GM23248 (cell line): ENCODE results near the gene DGKH. TPM values are rescaled to one million over a fixed set of nuclear protein-coding genes. Genes with fewer than 3 reads are reported as not detected.

Experiments
- DNase-seq: peaks from one replicate; pipeline ENCODE4 v3.0.0-alpha.2; 2015
- H2AFZ ChIP-seq: fragments of 200-600 bp; sonication (generic); 2 replicates; pipeline ENCODE4 v1.6.1; 2016; ENCODE audit warnings: antibody characterized with exemption
- H3F3A ChIP-seq: fragments of 200-600 bp; sonication (generic); 2 replicates; pipeline ENCODE4 v1.6.1; 2016; ENCODE audit warnings: mild to moderate bottlenecking, antibody characterized with exemption, mixed run types; ENCODE audit not compliant: insufficient read depth
- H3K27ac ChIP-seq: fragments of 200-600 bp; sonication (generic); 2 replicates; pipeline ENCODE4 v1.5.1; 2016; ENCODE audit warnings: mild to moderate bottlenecking
- H3K27me3 ChIP-seq: fragments of 200-600 bp; sonication (generic); replicated peaks from 2 replicates; pipeline ENCODE4 v1.6.1; 2016; ENCODE audit warnings: mild to moderate bottlenecking; ENCODE audit not compliant: insufficient read depth
- H3K36me3 ChIP-seq: fragments of 200-600 bp; sonication (generic); 2 replicates; pipeline ENCODE4 v1.6.1; 2016; ENCODE audit warnings: low read depth, mild to moderate bottlenecking
- H3K4me1 ChIP-seq: fragments of 200-600 bp; sonication (generic); 2 replicates; pipeline ENCODE4 v1.6.1; 2016; ENCODE audit warnings: mild to moderate bottlenecking; ENCODE audit not compliant: insufficient read depth
- H3K4me2 ChIP-seq: fragments of 200-600 bp; sonication (generic); one replicate; pipeline ENCODE4 v1.6.1; 2016; ENCODE audit warnings: mild to moderate bottlenecking; ENCODE audit not compliant: unreplicated experiment
- H3K4me3 ChIP-seq: fragments of 200-600 bp; sonication (generic); 2 replicates; pipeline ENCODE4 v1.5.1; 2016; ENCODE audit warnings: mild to moderate bottlenecking
- H3K79me2 ChIP-seq: fragments of 200-600 bp; sonication (generic); 2 replicates; pipeline ENCODE4 v1.6.1; 2016; ENCODE audit warnings: mild to moderate bottlenecking; ENCODE audit not compliant: insufficient read depth
- H3K9ac ChIP-seq: fragments of 200-600 bp; sonication (generic); 2 replicates; pipeline ENCODE4 v1.6.1; 2016; ENCODE audit warnings: mild to moderate bottlenecking
- H3K9me2 ChIP-seq: fragments of 200-600 bp; sonication (generic); 2 replicates; pipeline ENCODE4 v1.6.1; 2016; ENCODE audit warnings: mixed run types, mild to moderate bottlenecking, moderate library complexity; ENCODE audit not compliant: insufficient read depth
- H3K9me3 ChIP-seq: fragments of 200-600 bp; sonication (generic); one replicate; pipeline ENCODE4 v1.6.1; 2017; ENCODE audit warnings: low read depth
- H4K20me1 ChIP-seq: fragments of 200-600 bp; sonication (generic); 2 replicates; pipeline ENCODE4 v1.6.0; 2016; ENCODE audit not compliant: insufficient read depth
- EZH2 ChIP-seq: fragments of 200-600 bp; sonication (generic); IDR thresholded peaks from 2 replicates; pipeline ENCODE4 v1.6.1; 2018; ENCODE audit warnings: antibody characterized with exemption, mild to moderate bottlenecking; ENCODE audit not compliant: insufficient read depth, poor library complexity, severe bottlenecking
- EZH2phosphoT487 ChIP-seq: fragments of 200-600 bp; sonication (generic); IDR thresholded peaks from 2 replicates; pipeline ENCODE4 v1.6.1; 2018; ENCODE audit warnings: antibody characterized with exemption, moderate library complexity, mild to moderate bottlenecking, low read depth; ENCODE audit not compliant: insufficient read depth
- WGBS, 2 experiments: methylation state at CpG; one replicate each; pipeline ENCODE4 v1.1.6; 2015 to 2017; ENCODE audit warnings: low lambda C conversion rate in 2 of 2, low coverage in 1 of 2; ENCODE audit errors: missing lambda C conversion rate in 2 of 2; 5-methylcytosine and 5-hydroxymethylcytosine counted together
- in situ Hi-C: fragments of 300-500 bp; cut with MboI; formaldehyde crosslinking; loops from 2 replicates; pipeline ENCODE4 v1.15.0; 2020
- polyA plus RNA-seq: library from polyadenylated mRNA; unstranded; fragments of >200 nt; fragmentation: Nextera tagmentation; extraction: Ambion mirVana; gene quantifications from 2 replicates; pipeline ENCODE4 v1.2.1, GENCODE V29; 2016
- total RNA-seq: library from RNA; depleted of rRNA; stranded (reverse); fragments of >200 nt; shearing (Covaris generic); gene quantifications from 2 replicates; pipeline ENCODE4 v1.2.3, GENCODE V29; 2014

The DGKH gene
- total and polyA plus RNA-seq, 2 experiments from 2014 or later = 1.4 to 7.1 TPM

GRCh38 chr13:42056583-42056982 is 8.1 kb downstream of the DGKH start:
- in situ Hi-C loops = no loop called here
- H3K9ac ChIP-seq = no peak overlapping the region
- H3F3A ChIP-seq = no peaks in the 10 kb centered on the region
- no peak overlapping the region for H2AFZ ChIP-seq
- no peak overlapping the region for H3K4me2 ChIP-seq
- no peak overlapping the region for H3K4me3 ChIP-seq
- H3K9me2 ChIP-seq = no peaks in the 10 kb centered on the region
- no peaks in the 10 kb centered on the region for H4K20me1 ChIP-seq
- no peaks in the 10 kb centered on the region for H3K27me3 ChIP-seq
- peaks cover 88% of the 10 kb centered on the region for H3K79me2 ChIP-seq
- H3K27ac ChIP-seq = no peak overlapping the region
- no peaks in the 10 kb centered on the region for H3K36me3 ChIP-seq
- H3K9me3 ChIP-seq = no peaks in the 10 kb centered on the region
- WGBS, 2 experiments = 91% methylated on average over 6 of the region's 6 CpGs
- H3K4me1 ChIP-seq = no peaks in the 10 kb centered on the region
- no peak for TF ChIP-seq EZH2phosphoT487
- TF ChIP-seq EZH2 = no peak
- no peak for DNase-seq

DNA sequence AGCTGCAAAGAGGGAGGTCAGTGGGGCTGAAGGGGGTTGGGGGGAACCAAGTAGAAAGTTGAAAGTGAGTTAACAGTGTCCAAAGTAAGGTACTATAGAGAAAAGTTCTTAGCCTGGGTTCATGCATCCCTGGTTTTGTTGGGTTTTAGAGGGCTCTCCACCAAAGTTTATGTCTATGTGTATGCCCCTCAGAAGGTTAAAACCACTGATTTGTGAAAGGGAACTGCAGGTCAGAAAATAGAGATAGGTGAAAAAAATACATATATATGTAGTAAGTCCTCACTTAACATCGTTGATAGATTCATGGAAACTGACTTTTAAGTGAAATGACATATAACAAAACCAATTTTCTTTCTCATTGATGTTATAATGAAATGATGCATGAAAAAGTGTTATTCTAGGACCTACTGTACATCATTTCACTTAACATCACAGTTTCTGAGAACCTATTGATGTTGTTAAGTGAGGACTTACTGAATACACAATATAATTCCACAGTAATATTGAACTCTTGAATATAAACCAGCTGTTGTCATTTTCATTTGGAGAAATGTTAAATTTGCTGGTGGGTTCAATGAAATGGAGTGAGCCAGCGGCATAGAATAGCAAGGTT is 9.6 kb downstream of the DGKH start:
- TF ChIP-seq EZH2 = no peak
- no peak for TF ChIP-seq EZH2phosphoT487
- Histone ChIP-seq H3K36me3 (no peaks in the 10 kb centered on the region), H3K9me2 (no peaks in the 10 kb centered on the region), H3F3A (no peaks in the 10 kb centered on the region), H3K9ac (no peak overlapping the region), H3K27ac (no peak overlapping the region), H3K4me3 (no peak overlapping the region), H3K4me2 (no peak overlapping the region), H2AFZ (no peak overlapping the region), H4K20me1 (no peaks in the 10 kb centered on the region), H3K79me2 (peaks cover 88% of the 10 kb centered on the region), H3K9me3 (no peaks in the 10 kb centered on the region), H3K27me3 (no peaks in the 10 kb centered on the region), H3K4me1 (no peaks in the 10 kb centered on the region)
- no peak for DNase-seq
- WGBS, 2 experiments = 97 to 98% methylated on average over 2 of the region's 2 CpGs
- in situ Hi-C loops = no loop called here

- Histone ChIP-seq H3K9ac (no peak overlapping the region), H3K36me3 (no peaks in the 10 kb centered on the region), H3F3A (peaks cover 15% of the 10 kb centered on the region; the same call in 1 of the 2 replicates), H2AFZ (no peak overlapping the region), H3K79me2 (peaks cover 68% of the 10 kb centered on the region), H3K4me3 (no peak overlapping the region), H3K4me1 (peaks cover 26% of the 10 kb centered on the region), H4K20me1 (no peaks in the 10 kb centered on the region), H3K4me2 (no peak overlapping the region), H3K27me3 (no peaks in the 10 kb centered on the region), H3K9me2 (no peaks in the 10 kb centered on the region), H3K27ac (no peak overlapping the region), H3K9me3 (no peaks in the 10 kb centered on the region)
- in situ Hi-C loops = no loop called here
- no peak for DNase-seq
- TF ChIP-seq EZH2phosphoT487 (no peak), EZH2 (no peak)
Measured at GRCh38 chr13:42061943-42062342, 13.5 kb downstream of the DGKH start.

- WGBS, 2 experiments = 73 to 80% methylated on average over 2 of the region's 2 CpGs
- H3F3A ChIP-seq = peaks cover 15% of the 10 kb centered on the region; the same call in 1 of the 2 replicates
- no peak overlapping the region for H2AFZ ChIP-seq
- no peaks in the 10 kb centered on the region for H3K36me3 ChIP-seq
- no peaks in the 10 kb centered on the region for H3K27me3 ChIP-seq
- H3K79me2 ChIP-seq = peaks cover 57% of the 10 kb centered on the region
- no peaks in the 10 kb centered on the region for H3K9me3 ChIP-seq
- H3K27ac ChIP-seq = no peak overlapping the region
- no peak overlapping the region for H3K9ac ChIP-seq
- in situ Hi-C loops = no loop called here
- no peaks in the 10 kb centered on the region for H3K9me2 ChIP-seq
- peaks cover 29% of the 10 kb centered on the region for H3K4me1 ChIP-seq
- H3K4me3 ChIP-seq = no peak overlapping the region
- H4K20me1 ChIP-seq = no peaks in the 10 kb centered on the region
- DNase-seq = no peak
- TF ChIP-seq EZH2phosphoT487 (no peak), EZH2 (no peak)
- no peak overlapping the region for H3K4me2 ChIP-seq
Measured at GRCh38 chr13:42063105-42063504, 14.7 kb downstream of the DGKH start.

GRCh38 chr13:42064259-42064658 is 15.8 kb downstream of the DGKH start:
- Histone ChIP-seq H3K4me3 (no peak overlapping the region), H3K27ac (no peak overlapping the region)
- WGBS, 2 experiments = 62 to 66% methylated on average over 6 of the region's 6 CpGs

More at GRCh38 chr13:42064259-42064658, 15.8 kb downstream of the DGKH start:
- Histone ChIP-seq H3K9me2 (no peaks in the 10 kb centered on the region), H3K27me3 (no peaks in the 10 kb centered on the region), H3K79me2 (peaks cover 48% of the 10 kb centered on the region), H3K36me3 (no peaks in the 10 kb centered on the region), H2AFZ (no peak overlapping the region), H3K4me2 (no peak overlapping the region), H3K9ac (no peak overlapping the region), H3F3A (peaks cover 22% of the 10 kb centered on the region; the same call in 1 of the 2 replicates), H3K4me1 (peaks cover 35% of the 10 kb centered on the region), H4K20me1 (no peaks in the 10 kb centered on the region), H3K9me3 (no peaks in the 10 kb centered on the region)
- DNase-seq = peak; percentile 83
- TF ChIP-seq EZH2phosphoT487 = no peak
- TF ChIP-seq EZH2 = no peak
- in situ Hi-C loops = no loop called here
